Measurements from ENCODE around the gene RAG2.

- no peak for TF ChIP-seq CTCF (IDR thresholded peaks at IDR 0.05; ENCODE audit: low read depth, low read length)
- no peak for TF ChIP-seq POLR2A (IDR thresholded peaks at IDR 0.05; ENCODE audit: extremely low read depth, insufficient read length)
These were observed 29.0 kb upstream of the RAG2 start for GRCh38 chr11:36627006-36627405.
